NCI-H187 (cell line): ENCODE data around the gene PRDX2.

Experiments
- DNase-seq, 2 experiments: peaks; one replicate each; lab custom pipeline; 2025; lab: John Stamatoyannopoulos, UW

The PRDX2 gene

DNA sequence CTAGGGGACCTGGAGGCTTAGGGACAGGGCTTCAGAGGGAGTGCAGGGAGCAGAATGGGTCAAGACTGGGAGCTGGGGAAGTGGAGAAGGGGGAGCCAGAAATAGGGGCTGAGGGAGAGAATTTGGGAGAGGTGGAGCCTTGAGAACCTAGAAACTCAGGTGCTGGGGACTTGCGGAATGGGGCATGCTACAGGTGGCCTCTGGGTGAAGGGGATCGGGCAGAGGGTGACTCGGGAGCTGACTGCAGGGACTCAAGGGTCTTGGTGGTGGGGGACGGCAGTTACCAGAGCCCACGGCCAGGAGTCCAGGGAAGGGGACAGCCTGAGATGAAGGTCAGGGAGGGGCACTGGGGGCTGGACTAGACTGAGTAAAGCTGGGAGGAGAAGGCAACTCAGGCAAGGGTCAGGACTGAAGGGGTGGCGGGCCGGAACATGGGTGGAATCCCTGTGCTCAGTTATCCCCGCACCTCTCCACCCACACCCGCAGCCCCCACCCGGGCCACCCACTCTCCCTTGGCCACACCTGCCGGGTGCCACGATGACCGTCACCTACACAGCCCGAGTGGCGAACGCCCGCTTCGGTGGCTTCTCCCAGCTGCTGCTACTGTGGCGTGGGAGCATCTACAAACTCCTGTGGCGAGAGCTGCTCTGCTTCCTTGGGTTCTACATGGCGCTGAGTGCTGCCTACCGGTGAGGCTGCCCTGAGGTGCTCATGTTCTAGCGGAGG is 49.4 kb downstream of the PRDX2 start:
- no peak for DNase-seq

DNA sequence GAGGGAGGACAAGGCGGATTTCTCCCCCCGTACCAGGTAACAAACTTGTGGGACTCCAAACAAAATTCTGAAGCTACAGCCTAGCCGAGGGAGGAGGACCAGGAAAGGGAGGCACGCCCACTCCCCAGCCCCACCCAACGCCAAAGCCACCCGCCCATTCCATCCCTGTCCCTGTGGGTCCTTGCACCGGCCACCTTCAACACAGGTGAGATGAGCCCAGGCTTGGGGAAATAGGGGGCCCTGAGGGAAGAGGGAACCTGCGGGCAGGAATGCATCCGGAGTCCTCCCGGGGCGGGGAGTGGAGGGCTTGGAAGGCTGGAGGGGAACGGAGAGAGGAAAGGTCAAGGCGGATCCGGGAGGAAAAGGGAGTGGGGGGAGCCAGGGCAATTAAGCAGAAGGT is 50.0 kb downstream of the PRDX2 start, which contains the start of gene BEST2:
TSS of gene BEST2 (plus strand) at position 157 of the 400 bp plus-strand sequence. CDS start 802 bp downstream, outside the sequence.
- DNase-seq, result no peak

DNA sequence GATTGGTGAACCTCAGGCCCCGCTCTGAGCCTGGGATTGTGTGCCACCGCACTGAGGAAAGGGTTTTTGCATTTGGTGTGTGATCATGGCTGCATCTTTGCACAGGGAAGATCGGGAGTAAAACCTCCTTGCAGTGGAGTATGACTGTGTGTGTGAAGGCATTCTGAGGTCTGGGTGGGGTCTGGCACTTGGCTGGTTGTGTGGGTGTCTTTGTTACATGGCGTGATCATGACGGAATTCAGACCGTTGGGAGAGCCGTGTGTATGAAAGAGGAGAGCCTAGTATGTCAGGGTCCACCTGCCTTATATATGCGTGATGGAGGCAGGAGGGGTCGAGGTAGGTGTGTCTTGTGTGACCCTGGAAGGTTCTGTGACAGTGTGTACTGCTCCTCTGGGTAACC is 50.7 kb downstream of the PRDX2 start:
- DNase-seq, result no peak

DNA sequence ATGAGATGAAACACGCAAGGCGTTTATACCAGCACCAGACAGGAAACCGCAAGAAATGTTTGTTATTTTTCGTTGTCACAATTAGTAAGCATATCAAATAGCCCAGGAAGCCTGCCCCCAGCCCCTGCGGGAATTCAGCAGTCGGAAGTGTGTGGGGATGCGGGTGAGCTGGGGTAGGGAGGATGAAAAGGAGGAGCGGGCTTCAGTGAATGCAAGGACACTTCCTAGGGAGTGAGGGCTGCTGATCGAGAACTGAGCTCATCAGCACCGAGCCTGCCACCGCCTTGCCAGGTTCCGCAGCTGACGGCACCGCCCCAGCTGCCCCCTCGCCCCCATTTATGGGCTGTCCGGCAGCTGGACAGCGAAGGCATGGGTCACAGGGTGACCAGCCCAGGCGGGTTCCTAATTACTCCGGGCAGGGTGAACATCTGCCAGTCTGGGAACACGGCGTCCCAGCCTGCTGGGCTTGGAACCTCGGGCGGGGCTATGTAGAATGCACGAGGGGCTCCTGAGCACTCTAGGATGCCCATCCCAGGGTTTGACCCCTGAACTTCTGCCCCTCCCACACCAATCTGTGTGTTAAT is 51.6 kb downstream of the PRDX2 start:
- DNase-seq, result no peak

DNA sequence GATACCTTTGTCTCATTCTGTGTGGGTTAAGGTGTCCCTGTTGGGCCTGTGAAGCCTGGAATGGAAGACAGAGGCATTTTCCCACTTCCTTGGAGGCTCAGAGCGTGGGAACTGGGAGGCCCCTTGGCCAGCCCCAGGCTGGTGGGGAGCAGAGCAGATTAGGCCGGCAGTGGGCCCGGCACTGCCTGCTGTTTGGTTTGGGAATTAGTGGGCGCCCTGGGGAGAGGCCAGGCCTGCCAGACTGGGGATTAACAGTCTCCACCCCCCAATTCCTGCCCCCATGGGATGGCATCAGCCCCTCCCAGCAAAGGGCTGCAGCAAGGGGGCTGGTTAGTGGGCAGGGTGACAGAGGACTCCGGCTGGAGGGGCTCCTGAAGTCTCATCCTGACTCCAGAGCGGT is 53.1 kb downstream of the PRDX2 start:
- DNase-seq, result no peak
